ENCODE measurements around the gene TUT7.
"Not testable (repeated sequence)": the region's sequence is repeated elsewhere in the genome, so short reads cannot be mapped to it uniquely, and the experiment has no call there.

TUT7 gene

GRCh38 chr9:86350006-86350760 is 4.0 kb downstream of the TUT7 start:
- no peak for DNase-seq (ENCODE audit: low read depth)

- no peak for DNase-seq (ENCODE audit: low read depth)
These were observed 4.9 kb downstream of the TUT7 start for GRCh38 chr9:86349271-86349670.

GRCh38 chr9:86347991-86348390 is 6.2 kb downstream of the TUT7 start:
- DNase-seq (ENCODE audit: low read depth) = no peak

GRCh38 chr9:86344818-86345217 is 9.4 kb downstream of the TUT7 start:
- no peak for DNase-seq (ENCODE audit: low read depth)

GRCh38 chr9:86342269-86342668 is 11.9 kb downstream of the TUT7 start:
- no peak for DNase-seq (ENCODE audit: low read depth)

- no peak for DNase-seq (ENCODE audit: low read depth)
These were observed 13.2 kb downstream of the TUT7 start for GRCh38 chr9:86341007-86341491.

- DNase-seq (ENCODE audit: low read depth) = no peak
These were observed 13.7 kb downstream of the TUT7 start for GRCh38 chr9:86340356-86341006.

- no peak for DNase-seq (ENCODE audit: low read depth)
These were observed 16.6 kb downstream of the TUT7 start for GRCh38 chr9:86337469-86338108.

GRCh38 chr9:86336058-86336457 is 18.2 kb downstream of the TUT7 start:
- no peak for DNase-seq (ENCODE audit: low read depth)

GRCh38 chr9:86333651-86334050 is 20.6 kb downstream of the TUT7 start:
- DNase-seq (ENCODE audit: low read depth) = no peak

- no peak for DNase-seq (ENCODE audit: low read depth)
These were observed 24.0 kb downstream of the TUT7 start for GRCh38 chr9:86330186-86330585.

- no peak for DNase-seq (ENCODE audit: low read depth)
These were observed 24.6 kb downstream of the TUT7 start for GRCh38 chr9:86329649-86330048.

GRCh38 chr9:86328156-86328555 is 26.1 kb downstream of the TUT7 start:
- no peak for DNase-seq (ENCODE audit: low read depth)

- no peak for DNase-seq (ENCODE audit: low read depth)
These were observed 27.7 kb downstream of the TUT7 start for GRCh38 chr9:86326536-86326935.

GRCh38 chr9:86324901-86325300 is 29.3 kb downstream of the TUT7 start:
- no peak for DNase-seq (ENCODE audit: low read depth)

- no peak for DNase-seq (ENCODE audit: low read depth)
These were observed 29.9 kb downstream of the TUT7 start for GRCh38 chr9:86324308-86324707.

GRCh38 chr9:86322973-86323644 is 31.1 kb downstream of the TUT7 start:
- DNase-seq (ENCODE audit: low read depth) = no peak

- no peak for DNase-seq (ENCODE audit: low read depth)
These were observed 32.8 kb downstream of the TUT7 start for GRCh38 chr9:86321373-86321772.

GRCh38 chr9:86318187-86318586 is 36.0 kb downstream of the TUT7 start:
- no peak for DNase-seq (ENCODE audit: low read depth)

GRCh38 chr9:86315078-86315477 is 39.1 kb downstream of the TUT7 start:
- DNase-seq (ENCODE audit: low read depth) = no peak

- DNase-seq (ENCODE audit: low read depth) = not testable (repeated sequence)
These were observed 41.3 kb downstream of the TUT7 start for GRCh38 chr9:86312959-86313358.

GRCh38 chr9:86308687-86309086 is 45.5 kb downstream of the TUT7 start:
- DNase-seq (ENCODE audit: low read depth) = no peak

Measured in stimulated activated CD8-positive, alpha-beta memory T cell treated with anti-CD3 and anti-CD28 coated beads, Interleukin-12 subunit alpha, Interleukin-12 subunit beta, amount 100 ng/mL, for 4 hours (primary cell).